ENCODE measurements around the gene SPTBN5.

Gene SPTBN5

GRCh38 chr15:41882689-41883483, 11.0 kb downstream of the SPTBN5 start:
- peak in 1 of 14 donors; percentile 68 for DNase-seq

- peak in 1 of 14 donors; percentile 68 for DNase-seq
Observed at GRCh38 chr15:41881920-41882688, 11.7 kb downstream of the SPTBN5 start.

- peak in 1 of 14 donors; percentile 43 for DNase-seq
Observed at GRCh38 chr15:41881550-41881919, 12.3 kb downstream of the SPTBN5 start.

- no peak for DNase-seq
Observed at GRCh38 chr15:41881086-41881485, 12.8 kb downstream of the SPTBN5 start.

GRCh38 chr15:41880156-41880877, 13.5 kb downstream of the SPTBN5 start:
- DNase-seq: no peak

DNA sequence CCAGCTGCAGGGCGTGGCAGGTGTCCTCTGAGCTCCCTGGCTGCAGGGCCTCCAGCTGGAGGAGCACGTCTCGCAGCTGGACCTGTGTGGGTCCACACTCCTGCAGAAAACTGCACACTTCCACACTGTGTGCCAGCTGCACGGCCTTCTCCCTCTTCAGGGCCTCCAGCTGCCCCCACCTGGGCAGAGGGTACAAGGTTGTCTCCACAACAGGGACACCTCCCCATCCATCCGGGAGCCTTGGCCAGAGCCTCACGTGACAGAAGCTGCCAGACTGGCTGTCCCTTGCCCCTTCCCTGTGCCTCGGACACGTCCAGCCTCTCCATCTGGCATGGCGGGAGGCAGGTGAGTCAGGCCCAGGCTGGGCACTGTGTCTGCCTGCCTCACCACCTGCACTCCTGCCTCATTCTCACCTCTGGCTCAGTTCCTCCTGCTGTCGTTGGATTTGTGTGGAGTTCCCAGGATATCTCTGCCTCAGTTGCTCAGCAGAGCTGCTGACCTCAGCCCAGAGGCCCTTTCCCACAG, 14.5 kb downstream of the SPTBN5 start:
- peak in 1 of 14 donors; percentile 86 for DNase-seq

GRCh38 chr15:41878355-41878699, 15.5 kb downstream of the SPTBN5 start:
- DNase-seq: peak in 3 of 14 donors; percentile 22 to 98 (median 50)

DNA sequence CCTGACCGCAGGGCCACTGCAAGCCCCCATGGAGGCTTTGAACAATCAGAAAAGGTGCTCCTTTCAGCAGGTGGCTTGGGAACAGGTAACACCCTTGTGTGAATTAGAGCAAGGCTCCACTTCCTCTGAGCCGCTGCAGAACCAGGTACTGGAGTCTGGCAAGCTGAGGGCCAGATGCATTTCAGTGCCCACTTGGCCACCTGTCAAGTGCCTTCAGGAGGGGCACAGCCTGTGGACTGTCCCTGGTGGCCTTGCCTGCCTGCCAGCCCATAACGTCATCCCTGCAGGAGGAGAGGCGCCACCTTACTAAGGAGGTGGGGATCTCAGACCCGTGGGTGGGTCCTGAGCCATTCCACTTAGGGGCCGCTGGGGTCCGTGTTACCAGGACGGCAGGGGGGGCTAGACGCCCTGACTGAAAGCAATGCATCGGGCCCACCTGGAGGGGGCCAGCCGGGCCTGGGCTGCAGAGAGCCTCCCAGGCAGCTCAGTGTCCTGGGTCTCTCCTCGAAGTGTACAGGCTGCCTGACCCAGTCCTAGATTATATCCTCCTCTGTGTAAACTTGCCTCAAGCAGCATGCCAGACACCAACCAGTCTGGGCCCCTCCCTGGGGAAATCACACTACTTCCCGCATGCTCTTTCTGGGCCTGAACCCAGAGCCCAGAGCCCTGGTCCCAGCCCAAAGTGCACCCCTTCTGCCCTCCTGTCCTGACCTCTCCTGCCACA, 16.1 kb downstream of the SPTBN5 start:
- peak in 1 of 14 donors; percentile 35 for DNase-seq

- no peak for DNase-seq
Observed at GRCh38 chr15:41876689-41877088, 17.2 kb downstream of the SPTBN5 start.

DNA sequence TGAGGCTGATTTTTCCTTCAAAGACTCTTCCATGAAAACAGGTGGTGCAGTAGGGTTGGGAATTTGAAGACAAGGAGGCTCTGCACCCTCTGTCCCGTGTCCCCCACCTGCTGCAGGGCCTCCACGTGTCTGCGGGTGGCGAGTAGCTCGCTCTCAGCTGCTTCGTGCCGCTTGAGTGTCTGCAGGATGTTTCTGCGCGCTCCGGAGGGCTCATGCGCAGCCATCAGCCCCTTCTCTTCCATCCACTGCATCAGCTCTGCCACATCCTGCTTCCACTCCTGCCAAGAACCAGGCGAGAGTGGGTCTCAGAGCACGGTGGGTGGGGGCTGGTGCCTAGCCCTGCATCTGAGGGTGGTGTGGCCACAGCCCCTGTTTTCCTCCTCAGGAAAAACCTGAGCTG, 17.8 kb downstream of the SPTBN5 start:
- no peak for DNase-seq

- no peak for DNase-seq
Observed at GRCh38 chr15:41874736-41875135, 19.1 kb downstream of the SPTBN5 start.

DNA sequence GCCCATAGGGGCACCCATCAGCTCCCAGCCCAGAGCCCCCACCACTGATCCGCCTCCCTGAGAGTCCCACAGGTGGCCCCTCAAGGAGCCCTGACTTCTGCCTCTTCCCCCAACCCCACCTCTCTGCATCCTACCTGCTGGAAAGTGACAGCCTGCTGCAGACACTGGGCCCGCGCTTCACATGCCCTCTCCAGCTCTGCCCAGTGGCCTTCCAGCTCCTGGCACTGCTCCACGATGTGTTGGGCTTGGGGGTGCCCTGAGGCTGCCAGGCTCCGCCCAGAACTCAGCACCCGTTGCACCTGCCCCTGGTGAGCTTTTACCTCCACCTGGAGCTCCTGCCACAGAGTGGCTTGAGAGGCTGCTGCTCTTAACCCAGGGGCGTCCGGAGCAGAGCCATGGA, 20.1 kb downstream of the SPTBN5 start:
- no peak for DNase-seq

GRCh38 chr15:41872166-41872747, 21.6 kb downstream of the SPTBN5 start:
- no peak for DNase-seq

DNA sequence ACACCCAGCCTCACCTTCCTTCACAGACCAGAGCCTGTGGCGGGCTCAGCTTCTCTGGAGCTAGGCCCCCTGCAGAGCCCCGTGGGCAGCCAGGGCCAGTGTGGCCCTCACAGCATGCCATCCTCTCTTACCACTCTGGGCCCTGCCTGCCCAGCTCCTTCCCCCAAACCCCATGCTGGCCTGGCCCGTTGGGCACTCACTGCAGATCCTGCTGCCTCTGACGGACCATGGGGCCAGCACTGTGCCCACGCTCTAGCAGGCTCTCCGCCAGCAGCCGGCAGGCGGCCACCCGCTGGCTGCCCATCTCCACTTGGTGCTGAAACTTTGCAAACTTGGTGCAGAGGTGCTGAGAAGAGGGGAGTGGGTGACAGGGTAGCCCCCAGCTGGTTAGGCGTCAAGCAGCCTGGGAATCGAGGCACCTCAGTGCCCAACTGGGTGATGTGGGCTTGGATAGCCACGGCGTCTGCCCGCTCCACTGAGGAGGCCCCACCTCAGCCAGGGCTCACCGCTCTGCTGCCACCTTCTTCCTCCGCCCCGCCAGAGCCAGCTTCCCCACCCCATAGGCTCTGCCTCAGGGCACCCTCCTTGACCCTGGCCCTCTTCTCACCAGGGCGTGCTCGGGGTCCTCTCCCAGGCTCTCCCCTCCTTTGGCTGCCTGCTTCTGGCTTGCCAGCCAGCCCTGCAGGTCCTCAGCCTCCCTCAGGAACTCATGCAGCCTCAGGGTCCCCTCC, 22.5 kb downstream of the SPTBN5 start:
- no peak for DNase-seq

- DNase-seq: no peak
Observed at GRCh38 chr15:41870689-41871081, 23.2 kb downstream of the SPTBN5 start.

DNA sequence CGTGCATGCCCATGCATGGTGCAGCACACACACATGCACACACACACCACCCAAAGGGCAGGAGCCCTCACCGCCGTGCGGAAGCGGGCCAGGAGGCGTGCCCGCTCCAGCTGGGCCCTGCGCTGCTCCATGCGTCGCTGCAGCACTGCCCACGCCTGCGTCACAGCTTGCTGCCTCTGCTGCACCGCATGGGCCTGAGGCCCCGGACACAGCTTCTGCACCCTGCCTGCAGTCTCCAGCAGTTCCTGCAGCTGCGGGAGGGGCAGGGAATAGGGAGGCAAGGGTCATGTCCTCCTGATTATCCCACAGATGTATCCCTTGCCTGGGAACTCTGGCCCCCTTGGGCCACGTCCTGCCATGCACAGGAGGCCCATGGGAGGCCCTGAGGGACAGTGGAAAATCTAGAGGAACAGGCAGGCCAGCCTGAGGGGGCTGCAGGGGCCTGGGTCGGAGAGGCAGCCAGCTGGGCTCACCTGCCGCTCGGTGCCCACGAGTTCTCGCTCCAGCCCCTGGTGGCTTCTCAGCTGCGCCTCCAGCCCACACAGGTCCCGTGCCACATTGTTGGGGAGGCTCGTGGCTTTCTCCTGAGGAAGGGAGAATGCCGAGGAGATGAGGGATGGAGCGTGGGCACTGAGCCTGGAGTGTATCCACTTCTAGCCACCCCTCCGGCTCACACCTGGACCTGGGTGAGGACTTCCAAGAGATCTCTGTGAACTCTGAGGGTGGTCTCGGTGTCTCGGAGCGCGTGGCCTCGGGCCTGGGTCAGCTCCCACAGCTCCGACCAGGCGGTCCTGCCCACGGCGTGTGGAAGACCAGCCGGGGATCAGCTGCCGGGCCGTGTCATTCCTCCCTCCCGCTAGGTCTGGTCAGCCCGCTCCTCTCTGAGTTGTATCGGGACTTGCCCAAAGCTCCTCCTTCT, 23.8 kb downstream of the SPTBN5 start:
- DNase-seq: no peak

GRCh38 chr15:41868321-41868720, 25.5 kb downstream of the SPTBN5 start:
- DNase-seq: no peak

DNA sequence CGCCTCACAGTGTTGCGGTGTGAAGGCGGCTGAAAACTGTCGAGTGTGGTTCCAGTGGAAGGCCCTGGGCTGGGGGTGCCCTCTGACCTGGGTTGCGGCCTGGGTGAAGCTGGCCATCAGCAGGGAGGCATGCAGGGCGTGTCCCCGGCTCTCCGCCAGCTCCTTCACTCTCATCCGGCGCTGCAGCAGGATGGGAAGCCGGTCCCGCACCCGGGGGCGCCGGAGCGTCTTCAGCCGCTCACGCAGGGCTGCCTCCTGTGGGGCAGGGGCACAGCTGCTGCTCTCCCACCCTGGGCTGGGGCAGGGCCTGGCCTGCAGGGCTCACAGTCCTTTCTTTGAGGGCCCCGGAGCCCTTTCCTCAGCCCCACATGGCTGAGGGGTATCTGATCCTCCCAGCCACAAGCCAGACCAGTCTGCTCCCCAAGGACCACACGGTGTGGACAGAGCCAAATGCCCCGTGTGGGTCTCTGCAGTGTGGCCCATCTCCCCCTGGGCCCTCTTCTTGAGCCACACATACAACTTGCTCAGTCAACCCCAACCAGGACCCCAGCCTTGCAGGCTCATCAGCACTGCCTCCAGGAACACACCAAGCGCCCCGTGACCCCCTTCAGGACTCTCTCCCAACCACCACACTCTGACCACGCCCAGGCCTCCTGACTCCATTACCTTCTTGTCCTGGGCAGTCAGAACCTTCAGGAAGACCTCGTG, 26.8 kb downstream of the SPTBN5 start:
- DNase-seq: no peak

DNA sequence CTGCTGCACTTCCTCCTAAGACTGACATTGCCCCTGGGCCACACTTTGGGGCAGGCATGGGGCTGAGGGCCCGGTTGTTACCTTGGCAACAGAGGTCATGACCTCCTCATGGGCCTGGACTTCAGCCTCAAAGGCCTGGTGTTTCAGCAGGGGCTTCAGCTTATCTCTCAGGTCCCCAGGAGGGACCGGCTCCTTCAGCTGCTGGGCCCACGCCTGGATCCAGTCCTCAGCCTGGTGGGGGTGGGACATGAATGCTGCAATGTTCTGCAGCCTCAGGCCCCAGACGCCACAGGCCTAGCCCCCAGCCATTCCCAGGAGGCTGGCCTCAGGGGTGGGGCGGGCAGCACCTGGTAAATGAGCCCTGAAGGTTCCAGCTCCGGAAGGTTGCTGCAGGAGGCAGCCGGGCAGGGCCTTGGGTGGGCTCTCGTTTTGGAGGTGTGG, 27.6 kb downstream of the SPTBN5 start:
- DNase-seq: no peak

Measured in C1 segment of cervical spinal cord (tissue), 14 donors.